Airway epithelial cell (primary cell): Measurements from ENCODE around the gene CRLF1. TPM values are rescaled to one million over a fixed set of nuclear protein-coding genes. Genes with fewer than 3 reads are reported as not detected.

ENCODE experiments used
- total RNA-seq: library from RNA; depleted of rRNA; stranded (reverse); fragments of >200 nt; gene quantifications from 2 replicates; pipeline ENCODE4 v1.2.3, GENCODE V29; 2015

CRLF1 gene, protein sequence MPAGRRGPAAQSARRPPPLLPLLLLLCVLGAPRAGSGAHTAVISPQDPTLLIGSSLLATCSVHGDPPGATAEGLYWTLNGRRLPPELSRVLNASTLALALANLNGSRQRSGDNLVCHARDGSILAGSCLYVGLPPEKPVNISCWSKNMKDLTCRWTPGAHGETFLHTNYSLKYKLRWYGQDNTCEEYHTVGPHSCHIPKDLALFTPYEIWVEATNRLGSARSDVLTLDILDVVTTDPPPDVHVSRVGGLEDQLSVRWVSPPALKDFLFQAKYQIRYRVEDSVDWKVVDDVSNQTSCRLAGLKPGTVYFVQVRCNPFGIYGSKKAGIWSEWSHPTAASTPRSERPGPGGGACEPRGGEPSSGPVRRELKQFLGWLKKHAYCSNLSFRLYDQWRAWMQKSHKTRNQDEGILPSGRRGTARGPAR
- 1.2 and 2.4 TPM in 2 replicates for total RNA-seq

DNA sequence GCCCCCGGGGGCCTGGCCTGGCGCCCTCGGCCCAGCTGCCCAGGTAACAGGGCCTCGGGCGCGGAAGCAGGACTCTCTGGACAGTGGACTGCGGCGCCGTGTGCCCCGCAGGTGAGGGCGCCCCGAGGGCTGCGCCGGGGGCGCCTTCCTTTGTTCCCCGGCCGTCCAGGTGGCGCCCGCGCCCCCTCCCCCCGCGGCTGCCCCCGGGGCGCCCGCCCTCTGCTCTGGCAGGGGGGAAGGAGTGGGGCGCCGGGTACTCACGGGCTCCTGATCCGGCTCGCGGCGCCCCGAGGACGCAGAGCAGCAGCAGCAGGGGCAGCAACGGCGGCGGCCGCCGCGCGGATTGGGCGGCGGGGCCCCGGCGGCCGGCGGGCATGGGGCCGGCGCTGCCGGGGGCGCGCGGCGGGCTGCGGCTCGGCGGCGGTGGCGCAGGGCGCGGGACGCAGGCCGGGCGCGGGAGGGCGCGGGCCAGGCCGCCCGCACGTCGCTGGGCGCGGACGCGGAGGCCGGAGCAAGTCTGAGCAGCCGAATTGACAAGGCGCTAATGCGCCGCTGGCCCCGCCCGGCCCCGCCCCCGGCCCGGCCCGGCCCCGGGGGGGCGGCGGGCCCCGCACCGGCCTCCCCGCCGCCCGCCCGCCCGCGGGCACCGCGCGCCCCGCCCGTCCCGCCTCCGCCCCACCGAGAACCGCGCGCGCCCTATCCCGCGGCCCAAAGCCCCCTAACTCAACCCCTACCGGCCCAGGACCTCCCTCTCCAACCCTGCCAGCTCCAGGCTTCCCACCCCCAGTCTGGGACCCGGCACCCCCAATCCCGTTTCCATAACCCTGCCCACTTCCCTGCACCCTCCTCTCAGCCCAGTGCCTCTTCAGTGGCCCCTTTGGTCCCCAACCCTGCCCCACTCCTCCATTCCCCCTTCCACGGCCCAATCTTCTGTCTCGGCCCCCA lies at the start of gene CRLF1:
Gene CRLF1 (minus strand): TSS at position 519 of the 945 bp plus-strand sequence. CDS start 143 bp downstream, at position 376.

DNA sequence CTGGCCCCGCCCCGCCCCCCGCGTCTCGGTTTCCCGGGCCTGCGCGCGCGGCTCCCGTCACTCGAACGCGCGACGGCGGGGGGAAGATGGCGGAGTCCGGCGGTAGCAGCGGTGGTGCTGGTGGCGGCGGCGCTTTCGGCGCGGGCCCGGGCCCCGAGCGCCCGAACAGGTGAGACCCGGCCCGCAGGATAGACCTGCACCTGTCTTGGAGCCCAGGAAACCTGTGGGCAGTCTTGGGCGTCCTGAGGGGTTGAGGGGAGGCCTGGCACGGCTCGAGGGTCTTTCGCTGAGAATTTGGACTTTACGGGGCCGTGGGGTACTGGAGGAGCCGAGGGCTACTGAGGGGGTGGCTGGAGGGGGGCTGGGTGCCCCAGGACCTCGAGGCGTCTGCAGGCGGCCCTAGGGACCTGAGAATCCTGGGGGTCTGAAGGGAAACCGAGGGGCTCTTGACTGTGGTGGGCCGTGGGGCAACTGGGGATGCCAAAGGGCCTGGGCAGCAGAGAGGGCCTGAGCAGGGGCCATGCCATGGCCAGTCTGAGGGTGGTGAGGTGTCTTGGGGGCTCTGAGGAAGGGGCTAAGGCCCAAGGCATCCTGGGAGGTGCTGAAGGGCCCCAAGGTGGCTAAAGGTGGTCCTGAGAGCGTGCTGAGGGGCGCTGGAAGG lies 30.5 kb upstream of the CRLF1 start, which contains the start of gene KLHL26:
Gene KLHL26 (plus strand): TSS at position 60 of the 661 bp plus-strand sequence. CDS start 27 bp downstream, at position 87.

DNA sequence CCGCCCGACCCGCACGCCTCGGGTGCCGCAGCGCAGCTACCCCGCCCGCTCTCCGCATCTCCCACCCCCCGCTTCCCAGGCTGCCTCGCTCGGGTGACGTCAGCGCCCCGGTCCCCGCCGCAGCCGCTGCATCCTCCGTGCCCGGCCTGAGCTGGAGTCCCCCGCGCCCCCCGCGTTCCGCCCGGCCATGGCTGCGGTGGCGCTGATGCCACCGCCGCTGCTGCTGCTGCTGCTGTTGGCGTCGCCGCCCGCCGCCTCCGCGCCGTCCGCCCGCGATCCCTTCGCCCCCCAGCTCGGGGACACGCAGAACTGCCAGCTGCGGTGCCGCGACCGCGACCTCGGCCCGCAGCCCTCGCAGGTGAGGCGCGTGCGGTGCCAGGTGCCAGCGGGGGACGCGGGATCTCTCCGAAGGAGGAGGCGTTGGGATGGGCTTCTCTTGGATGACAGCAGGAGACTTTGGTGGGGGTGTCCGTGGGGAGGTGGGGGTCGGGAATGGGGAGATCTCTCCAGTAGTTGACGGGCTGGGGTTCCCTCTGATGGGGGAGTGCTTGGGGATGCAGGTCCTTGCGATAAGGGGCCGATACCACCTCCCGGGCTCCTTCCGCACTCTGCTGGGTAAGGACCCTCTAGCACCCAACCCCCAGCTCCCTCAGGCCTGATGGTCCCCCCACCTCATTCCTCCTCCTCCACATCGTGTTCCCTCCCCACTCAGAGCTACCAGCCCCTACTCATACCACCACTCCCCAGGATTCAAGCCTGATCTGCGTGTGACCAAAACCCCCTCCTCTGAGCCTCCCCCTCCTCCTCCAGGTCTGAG lies 6.4 kb upstream of the CRLF1 start, which contains the start of gene TMEM59L:
Gene TMEM59L (plus strand): TSS at position 99 of the 817 bp plus-strand sequence. CDS start 89 bp downstream, at position 188.

DNA sequence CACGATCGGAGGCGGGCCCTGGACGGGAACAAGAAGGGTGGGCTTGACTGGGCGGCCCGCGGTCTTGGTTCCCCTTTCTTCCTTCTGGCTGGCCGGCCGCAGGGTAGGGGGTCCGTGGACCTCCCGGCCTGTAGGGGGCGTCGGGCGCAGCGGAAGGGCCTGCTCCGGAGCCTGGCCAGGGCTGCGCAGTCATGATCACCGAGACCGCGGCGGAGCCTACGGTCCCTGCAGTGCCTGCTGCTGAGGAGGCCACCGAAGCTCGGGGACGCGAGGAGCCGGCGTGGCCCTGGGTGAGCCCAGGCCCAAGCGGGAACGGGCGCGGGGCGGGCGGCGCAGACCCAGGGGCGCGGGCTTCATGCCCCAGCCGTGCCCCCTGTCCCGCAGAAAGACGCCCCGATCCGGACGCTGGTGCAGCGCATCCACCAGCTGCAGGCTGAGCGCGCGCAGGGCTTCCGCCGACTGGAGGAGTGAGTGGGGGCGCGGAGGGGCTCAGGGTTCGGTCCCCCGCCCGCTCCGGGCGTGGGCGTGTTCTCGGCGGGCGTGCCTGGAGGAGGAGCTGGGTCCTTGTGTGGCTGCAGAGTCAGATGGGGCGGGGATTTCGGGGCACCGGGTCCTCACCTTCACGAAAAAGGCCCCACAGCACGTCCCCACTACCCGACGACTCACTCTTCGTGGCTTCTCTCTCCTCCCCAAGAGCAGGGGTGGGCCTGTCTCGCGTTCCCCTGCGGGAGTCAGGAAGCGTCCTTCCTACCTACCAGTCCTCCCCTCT lies 17.8 kb downstream of the CRLF1 start, which contains the start of gene REX1BD:
Gene REX1BD (plus strand): TSS at position 188 of the 769 bp plus-strand sequence. CDS start 4 bp downstream, at position 192.

DNA sequence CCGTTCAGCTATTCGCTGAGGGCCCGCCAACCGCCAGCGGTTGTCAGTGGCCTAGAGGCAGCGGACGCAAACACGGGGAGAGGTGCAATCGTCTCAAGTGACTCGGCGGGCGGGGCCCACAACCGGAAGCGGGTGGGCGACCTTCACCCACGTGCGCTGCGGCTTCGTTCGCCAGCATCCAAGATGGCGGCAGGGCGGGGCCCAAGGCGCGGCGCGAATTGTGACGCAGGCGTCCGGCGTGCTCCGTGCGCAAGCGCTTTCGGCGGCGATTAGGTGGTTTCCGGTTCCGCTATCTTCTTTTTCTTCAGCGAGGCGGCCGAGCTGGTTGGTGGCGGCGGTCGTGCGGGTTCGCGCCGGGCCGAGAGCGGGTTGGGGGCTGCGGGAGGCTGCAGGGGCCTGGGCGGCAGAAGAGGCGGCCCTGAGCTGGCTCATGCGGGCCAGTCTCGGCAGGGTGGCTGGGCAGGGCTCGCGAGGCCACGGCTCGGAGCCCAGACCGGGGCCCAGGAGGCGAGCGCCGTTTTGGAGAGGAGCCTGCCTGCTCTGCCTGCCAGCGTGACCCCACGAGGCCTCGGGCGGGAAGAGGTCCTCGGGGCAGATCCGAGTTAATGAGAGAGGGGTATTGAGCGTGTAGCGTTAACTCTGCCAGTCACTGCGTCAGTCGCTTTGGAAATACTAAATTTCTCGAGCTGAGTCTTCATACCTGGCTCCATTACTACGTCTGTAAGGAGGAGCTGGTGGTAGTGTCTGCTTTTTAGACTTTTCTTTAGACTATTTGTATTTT lies 34.8 kb downstream of the CRLF1 start, which contains the start of gene UBA52:
Gene UBA52 (plus strand): TSS at position 294 of the 781 bp plus-strand sequence. CDS start 1,444 bp downstream, outside the sequence.

DNA sequence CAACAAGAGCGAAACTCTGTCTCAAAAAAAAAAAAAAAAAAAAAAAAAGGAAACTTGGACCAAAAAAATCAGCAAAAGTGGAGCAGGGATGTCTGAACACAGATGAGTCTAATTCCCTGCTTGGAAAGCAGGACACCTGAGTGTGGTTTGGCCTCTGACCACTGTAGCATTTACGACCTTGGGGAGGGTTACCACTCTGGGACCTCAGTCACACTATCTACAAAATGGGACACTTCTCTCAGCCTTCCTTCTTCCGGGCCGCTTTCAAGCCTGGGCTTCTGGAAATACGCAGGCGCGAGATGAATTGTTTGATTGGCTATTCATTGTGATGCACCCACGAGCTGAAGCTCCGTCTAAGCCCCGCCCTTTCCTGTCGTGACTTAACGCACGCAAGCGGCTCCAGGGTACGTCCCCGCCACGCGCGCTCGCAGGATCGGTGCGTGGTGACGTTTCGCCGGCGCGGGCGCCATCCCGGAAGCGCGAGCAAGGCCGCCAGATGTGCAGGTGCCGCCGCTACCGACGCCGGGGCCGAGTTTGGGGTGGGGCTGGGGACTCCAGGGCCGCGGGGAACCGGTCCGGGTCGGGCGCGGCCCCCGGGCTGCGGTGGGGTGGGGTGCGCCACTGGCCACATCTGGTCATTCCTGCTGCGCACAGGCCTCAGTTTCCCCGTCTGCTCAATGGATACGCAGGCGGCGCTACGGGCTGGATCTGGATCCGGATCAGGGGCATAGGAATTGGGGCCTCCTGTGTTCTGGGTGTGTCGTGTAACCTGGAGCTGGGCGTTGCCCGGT lies 49.0 kb downstream of the CRLF1 start, which contains the start of gene KXD1:
Gene KXD1 (plus strand): TSS at position 460 of the 791 bp plus-strand sequence. CDS start 4,187 bp downstream, outside the sequence.

Other genes starting within 250 kb of the CRLF1 start
- 19.5 and 29.4 TPM in 2 replicates for gene GDF15, start 220.6 kb downstream of the CRLF1 start, total RNA-seq
- not detected in 2 replicates for gene LRRC25, start 209.2 kb downstream of the CRLF1 start, total RNA-seq
- 58.3 and 63.1 TPM in 2 replicates for gene SSBP4, start 187.4 kb downstream of the CRLF1 start, total RNA-seq
- 26.8 and 44.0 TPM in 2 replicates for gene ISYNA1, start 168.7 kb downstream of the CRLF1 start, total RNA-seq
- 12.5 and 16.2 TPM in 2 replicates for gene ELL, start 84.7 kb downstream of the CRLF1 start, total RNA-seq
- gene FKBP8, start 63.2 kb downstream of the CRLF1 start, total RNA-seq, result 364 and 413 TPM in 2 replicates
- gene KXD1, start 48.9 kb downstream of the CRLF1 start, total RNA-seq, result 105 and 162 TPM in 2 replicates
- gene UBA52, start 34.9 kb downstream of the CRLF1 start, total RNA-seq, result 1,269 and 1,304 TPM in 2 replicates
- 143 and 194 TPM in 2 replicates for gene REX1BD, start 18.0 kb downstream of the CRLF1 start, total RNA-seq
- not detected in 2 replicates for gene TMEM59L, start 6.1 kb upstream of the CRLF1 start, total RNA-seq
- gene KLHL26, start 30.2 kb upstream of the CRLF1 start, total RNA-seq, result 5.3 and 10.3 TPM in 2 replicates
- gene CRTC1, start 76.9 kb upstream of the CRLF1 start, total RNA-seq, result 2.1 and 3.2 TPM in 2 replicates
- gene COMP, start 184.5 kb upstream of the CRLF1 start, total RNA-seq, result not detected in 2 replicates
- gene UPF1, start 225.2 kb upstream of the CRLF1 start, total RNA-seq, result 50.7 and 71.7 TPM in 2 replicates